Measurements from ENCODE around the gene FZD4.

- TF ChIP-seq, protein P1, sequence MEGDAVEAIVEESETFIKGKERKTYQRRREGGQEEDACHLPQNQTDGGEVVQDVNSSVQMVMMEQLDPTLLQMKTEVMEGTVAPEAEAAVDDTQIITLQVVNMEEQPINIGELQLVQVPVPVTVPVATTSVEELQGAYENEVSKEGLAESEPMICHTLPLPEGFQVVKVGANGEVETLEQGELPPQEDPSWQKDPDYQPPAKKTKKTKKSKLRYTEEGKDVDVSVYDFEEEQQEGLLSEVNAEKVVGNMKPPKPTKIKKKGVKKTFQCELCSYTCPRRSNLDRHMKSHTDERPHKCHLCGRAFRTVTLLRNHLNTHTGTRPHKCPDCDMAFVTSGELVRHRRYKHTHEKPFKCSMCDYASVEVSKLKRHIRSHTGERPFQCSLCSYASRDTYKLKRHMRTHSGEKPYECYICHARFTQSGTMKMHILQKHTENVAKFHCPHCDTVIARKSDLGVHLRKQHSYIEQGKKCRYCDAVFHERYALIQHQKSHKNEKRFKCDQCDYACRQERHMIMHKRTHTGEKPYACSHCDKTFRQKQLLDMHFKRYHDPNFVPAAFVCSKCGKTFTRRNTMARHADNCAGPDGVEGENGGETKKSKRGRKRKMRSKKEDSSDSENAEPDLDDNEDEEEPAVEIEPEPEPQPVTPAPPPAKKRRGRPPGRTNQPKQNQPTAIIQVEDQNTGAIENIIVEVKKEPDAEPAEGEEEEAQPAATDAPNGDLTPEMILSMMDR (IDR thresholded peaks at IDR 0.05; ENCODE audit: insufficient read depth, low read depth, low read length), result no peak
- TF ChIP-seq EZH2 (IDR thresholded peaks at IDR 0.05; ENCODE audit: insufficient read depth, low read length), result no peak
Observed at GRCh38 chr11:86948733-86949132, 6.5 kb downstream of the FZD4 start.
